ENCODE measurements around the gene AGTPBP1.
"Not testable (repeated sequence)": the region's sequence is repeated elsewhere in the genome, so short reads cannot be mapped to it uniquely, and the experiment has no call there.

Gene AGTPBP1

DNA sequence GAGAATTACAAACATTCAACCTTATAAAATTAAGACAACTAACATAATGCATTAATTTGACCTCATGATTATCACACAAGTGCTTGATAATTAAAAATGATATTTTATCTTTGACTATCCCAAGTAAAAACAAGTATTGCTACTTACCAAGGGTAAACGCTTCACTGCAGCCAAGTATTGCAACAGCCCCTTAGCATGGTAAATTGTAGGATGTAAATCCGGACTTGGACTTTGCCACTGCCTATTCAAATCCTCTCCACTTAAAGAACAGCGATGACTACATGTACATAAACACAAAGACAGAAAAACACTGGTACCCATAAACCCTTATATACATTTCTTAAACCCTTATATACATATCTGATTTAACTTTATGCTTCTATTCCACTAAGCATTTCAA is 155.1 kb downstream of the AGTPBP1 start:
- TF ChIP-seq, protein P1, sequence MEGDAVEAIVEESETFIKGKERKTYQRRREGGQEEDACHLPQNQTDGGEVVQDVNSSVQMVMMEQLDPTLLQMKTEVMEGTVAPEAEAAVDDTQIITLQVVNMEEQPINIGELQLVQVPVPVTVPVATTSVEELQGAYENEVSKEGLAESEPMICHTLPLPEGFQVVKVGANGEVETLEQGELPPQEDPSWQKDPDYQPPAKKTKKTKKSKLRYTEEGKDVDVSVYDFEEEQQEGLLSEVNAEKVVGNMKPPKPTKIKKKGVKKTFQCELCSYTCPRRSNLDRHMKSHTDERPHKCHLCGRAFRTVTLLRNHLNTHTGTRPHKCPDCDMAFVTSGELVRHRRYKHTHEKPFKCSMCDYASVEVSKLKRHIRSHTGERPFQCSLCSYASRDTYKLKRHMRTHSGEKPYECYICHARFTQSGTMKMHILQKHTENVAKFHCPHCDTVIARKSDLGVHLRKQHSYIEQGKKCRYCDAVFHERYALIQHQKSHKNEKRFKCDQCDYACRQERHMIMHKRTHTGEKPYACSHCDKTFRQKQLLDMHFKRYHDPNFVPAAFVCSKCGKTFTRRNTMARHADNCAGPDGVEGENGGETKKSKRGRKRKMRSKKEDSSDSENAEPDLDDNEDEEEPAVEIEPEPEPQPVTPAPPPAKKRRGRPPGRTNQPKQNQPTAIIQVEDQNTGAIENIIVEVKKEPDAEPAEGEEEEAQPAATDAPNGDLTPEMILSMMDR (IDR thresholded peaks at IDR 0.05; ENCODE audit: low read depth, low read length, missing control alignments): no peak
- H3K4me3 ChIP-seq (ENCODE audit: low read depth, low read length): no peak overlapping the region
- in situ Hi-C loops (cut with HindIII; ENCODE audit: low sequenced_read_pairs): no loop called here
- no peak for DNase-seq (ENCODE audit: low read depth)

DNA sequence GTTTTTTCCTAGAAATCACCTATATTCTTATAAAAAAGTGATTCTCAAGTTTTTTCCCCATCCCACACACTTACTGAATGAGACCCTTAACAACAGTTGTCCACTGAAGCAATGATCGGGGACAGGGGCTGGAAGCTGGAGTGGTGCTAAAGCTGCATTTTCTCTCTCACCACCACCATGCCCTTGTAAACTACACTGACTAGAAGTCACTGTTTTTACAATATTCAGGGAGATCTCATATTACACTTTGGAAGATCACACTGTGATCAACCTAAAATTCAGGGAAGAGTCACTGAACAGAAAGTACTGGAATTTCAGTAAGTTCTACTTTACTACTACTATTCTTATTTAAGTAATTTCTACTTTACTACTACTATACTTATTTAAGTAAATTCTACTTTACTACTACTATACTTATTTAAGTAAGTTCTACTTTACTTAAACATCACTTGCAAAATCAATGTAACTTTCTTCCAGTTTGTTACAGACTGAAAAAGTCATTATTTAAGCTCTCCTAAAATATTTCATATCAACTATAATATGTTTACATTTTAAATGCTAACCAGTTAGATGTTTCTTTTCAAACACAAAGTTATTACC is 164.3 kb downstream of the AGTPBP1 start:
- H3K4me3 ChIP-seq (ENCODE audit: low read depth, low read length): no peak overlapping the region
- in situ Hi-C loops (cut with HindIII; ENCODE audit: low sequenced_read_pairs): no loop called here
- TF ChIP-seq, protein P1 (IDR thresholded peaks at IDR 0.05; ENCODE audit: low read depth, low read length, missing control alignments): no peak
- no peak for DNase-seq (ENCODE audit: low read depth)

DNA sequence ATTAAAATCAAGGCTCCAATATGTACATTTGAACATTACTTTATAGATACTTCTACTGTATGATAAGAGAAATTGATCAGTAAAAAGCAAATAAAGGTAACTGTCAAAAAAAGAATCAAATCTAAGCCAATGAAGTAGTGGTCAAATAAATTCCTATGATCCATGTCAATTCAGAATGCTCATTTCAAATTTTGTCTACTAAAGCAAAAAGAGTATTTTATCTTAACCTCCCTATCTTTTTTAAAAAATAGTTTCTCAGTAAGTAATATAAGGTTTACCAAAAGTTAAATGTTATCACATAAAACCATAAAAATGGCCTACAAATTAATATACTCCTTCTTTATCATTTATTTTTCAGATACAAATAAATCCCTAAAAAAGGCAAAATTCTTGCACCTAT is 165.9 kb downstream of the AGTPBP1 start:
- in situ Hi-C loops (cut with HindIII; ENCODE audit: low sequenced_read_pairs): no loop called here
- H3K4me3 ChIP-seq (ENCODE audit: low read depth, low read length): no peak overlapping the region
- no peak for DNase-seq (ENCODE audit: low read depth)
- TF ChIP-seq, protein P1 (IDR thresholded peaks at IDR 0.05; ENCODE audit: low read depth, low read length, missing control alignments): no peak

DNA sequence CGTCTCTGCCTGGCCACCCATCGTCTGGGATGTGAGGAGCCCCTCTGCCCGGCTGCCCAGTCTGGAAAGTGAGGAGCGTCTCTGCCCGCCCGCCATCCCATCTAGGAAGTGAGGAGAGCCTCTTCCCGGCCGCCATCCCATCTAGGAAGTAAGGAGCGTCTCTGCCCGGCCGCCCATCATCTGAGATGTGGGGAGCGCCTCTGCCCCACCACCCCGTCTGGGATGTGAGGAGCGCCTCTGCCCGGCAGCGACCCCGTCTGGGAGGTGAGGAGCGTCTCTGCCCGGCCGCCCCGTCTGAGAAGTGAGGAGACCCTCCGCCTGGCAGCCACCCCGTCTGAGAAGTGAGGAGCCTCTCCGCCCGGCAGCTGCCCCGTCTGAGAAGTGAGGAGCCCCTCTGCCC is 168.2 kb downstream of the AGTPBP1 start:
- DNase-seq (ENCODE audit: low read depth); in situ Hi-C loops (cut with HindIII; ENCODE audit: low sequenced_read_pairs); H3K4me3 ChIP-seq (ENCODE audit: low read depth, low read length): not testable (repeated sequence)

DNA sequence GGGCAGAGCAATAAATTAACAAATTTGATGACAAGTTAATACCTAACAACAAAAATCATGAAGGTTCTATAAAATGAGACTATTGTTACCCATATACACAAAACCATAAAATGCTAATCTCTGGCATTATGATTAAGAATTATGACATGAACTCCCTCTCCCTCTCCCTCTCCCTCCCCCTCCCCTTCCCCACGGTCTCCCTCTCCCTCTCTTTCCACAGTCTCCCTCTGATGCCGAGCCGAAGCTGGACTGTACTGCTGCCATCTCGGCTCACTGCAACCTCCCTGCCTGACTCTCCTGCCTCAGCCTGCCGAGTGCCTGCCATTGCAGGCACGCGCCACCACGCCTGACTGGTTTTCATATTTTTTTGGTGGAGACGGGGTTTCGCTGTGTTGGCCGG is 168.8 kb downstream of the AGTPBP1 start:
- in situ Hi-C loops (cut with HindIII; ENCODE audit: low sequenced_read_pairs); DNase-seq (ENCODE audit: low read depth): not testable (repeated sequence)

DNA sequence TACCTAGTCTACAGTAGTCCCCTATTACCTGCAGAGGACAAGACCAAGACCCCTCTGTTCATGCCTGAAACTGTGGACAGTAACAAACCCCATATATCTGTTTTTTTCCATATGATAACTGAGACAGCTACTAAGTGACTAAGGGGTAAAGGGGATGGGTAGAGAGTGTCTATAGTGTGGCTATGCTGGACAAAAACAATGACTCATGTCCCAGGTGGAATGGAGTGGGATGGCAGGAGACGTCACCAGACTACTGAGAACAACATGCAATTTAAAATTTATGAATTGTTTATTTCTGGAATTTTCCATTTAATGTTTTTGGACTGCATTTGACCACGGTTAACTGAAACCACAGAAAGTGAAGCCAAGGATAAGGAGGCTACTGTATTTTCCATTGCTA is 171.8 kb downstream of the AGTPBP1 start:
- in situ Hi-C loops (cut with HindIII; ENCODE audit: low sequenced_read_pairs): no loop called here
- peak; percentile 27 for DNase-seq (ENCODE audit: low read depth)
- TF ChIP-seq, protein P1 (IDR thresholded peaks at IDR 0.05; ENCODE audit: low read depth, low read length, missing control alignments): no peak
- no peak overlapping the region for H3K4me3 ChIP-seq (ENCODE audit: low read depth, low read length)

More for the DNA sequence above, 168.8 kb downstream of the AGTPBP1 start:
- not testable (repeated sequence) for H3K4me3 ChIP-seq (ENCODE audit: low read depth, low read length)

DNA sequence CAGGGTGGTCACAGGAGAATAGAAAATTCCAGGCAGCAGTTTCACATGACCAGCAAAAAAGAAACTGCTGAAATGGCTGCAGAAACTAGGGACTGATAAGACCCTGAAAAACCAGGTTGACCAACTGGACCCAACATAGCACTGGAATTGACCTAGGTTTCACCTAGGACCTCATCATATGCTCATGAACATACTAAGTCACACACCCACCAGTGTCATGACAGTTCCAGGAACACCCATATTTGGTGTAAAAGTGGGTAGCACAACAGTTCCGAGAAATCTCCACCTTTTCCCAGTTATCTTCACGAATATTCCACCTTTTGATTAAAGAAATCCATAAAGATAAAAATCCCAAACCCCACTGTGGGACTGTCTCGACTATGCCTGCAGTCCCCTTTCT is 182.2 kb downstream of the AGTPBP1 start:
- in situ Hi-C loops (cut with HindIII; ENCODE audit: low sequenced_read_pairs): no loop called here
- TF ChIP-seq, protein P1 (IDR thresholded peaks at IDR 0.05; ENCODE audit: low read depth, low read length, missing control alignments): no peak
- H3K4me3 ChIP-seq (ENCODE audit: low read depth, low read length): no peak overlapping the region
- no peak for DNase-seq (ENCODE audit: low read depth)

DNA sequence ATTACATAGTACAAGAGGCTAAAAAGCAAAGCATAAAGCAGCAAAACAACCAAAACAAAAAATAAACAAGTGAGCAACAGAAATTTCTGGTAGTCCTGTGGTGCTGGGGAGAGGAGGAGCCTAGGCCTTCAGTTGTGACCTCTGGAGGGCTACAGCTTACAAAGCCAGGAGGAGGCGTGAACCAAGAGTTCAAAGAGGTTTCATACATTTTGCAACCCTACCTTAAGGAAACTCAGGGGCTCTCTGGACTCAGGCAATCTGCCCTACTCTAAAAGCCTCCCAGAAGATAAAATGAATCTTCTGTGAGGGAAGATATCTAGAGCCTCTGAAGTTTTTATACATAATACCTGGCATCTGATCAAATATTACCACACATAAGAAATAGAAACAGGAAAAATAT is 187.4 kb downstream of the AGTPBP1 start:
- DNase-seq (ENCODE audit: low read depth): no peak
- in situ Hi-C loops (cut with HindIII; ENCODE audit: low sequenced_read_pairs): no loop called here
- H3K4me3 ChIP-seq (ENCODE audit: low read depth, low read length): no peak overlapping the region
- TF ChIP-seq, protein P1 (IDR thresholded peaks at IDR 0.05; ENCODE audit: low read depth, low read length, missing control alignments): no peak

Measured in astrocyte of the cerebellum (primary cell).